Measurements from ENCODE around the gene SUFU. TPM values are rescaled to one million over a fixed set of nuclear protein-coding genes. Genes with fewer than 3 reads are reported as not detected.

SUFU gene
- total RNA-seq, 1 donor from 2014 or later: 14.3 TPM

- no peak overlapping the region for H3K4me3 ChIP-seq
- peaks cover 3% of the 10 kb centered on the region for H3K36me3 ChIP-seq
- intact Hi-C loops (cut with DNase I): no loop called here
- no peak for TF ChIP-seq CTCF (IDR thresholded peaks at IDR 0.05)
- ATAC-seq (no peak), DNase-seq (peak; percentile 10)
- H3K27me3 ChIP-seq (ENCODE audit: low read depth): no peaks in the 10 kb centered on the region
- H3K9me3 ChIP-seq: no peaks in the 10 kb centered on the region
- H3K4me1 ChIP-seq: peaks cover 76% of the 10 kb centered on the region
- no peak overlapping the region for H3K27ac ChIP-seq
These were observed 121.2 kb downstream of the SUFU start for GRCh38 chr10:102624751-102625645.

- TF ChIP-seq CTCF (IDR thresholded peaks at IDR 0.05): no peak
- peaks cover 64% of the 10 kb centered on the region for H3K4me1 ChIP-seq
- peaks cover 10% of the 10 kb centered on the region for H3K36me3 ChIP-seq
- no peak for ATAC-seq
- intact Hi-C loops (cut with DNase I): no loop called here
- no peaks in the 10 kb centered on the region for H3K27me3 ChIP-seq (ENCODE audit: low read depth)
- H3K4me3 ChIP-seq: no peak overlapping the region
- DNase-seq: peak; percentile 32
- H3K9me3 ChIP-seq: no peaks in the 10 kb centered on the region
- H3K27ac ChIP-seq: peak overlapping the region; percentile 87
These were observed 122.4 kb downstream of the SUFU start for GRCh38 chr10:102626026-102626685.

DNA sequence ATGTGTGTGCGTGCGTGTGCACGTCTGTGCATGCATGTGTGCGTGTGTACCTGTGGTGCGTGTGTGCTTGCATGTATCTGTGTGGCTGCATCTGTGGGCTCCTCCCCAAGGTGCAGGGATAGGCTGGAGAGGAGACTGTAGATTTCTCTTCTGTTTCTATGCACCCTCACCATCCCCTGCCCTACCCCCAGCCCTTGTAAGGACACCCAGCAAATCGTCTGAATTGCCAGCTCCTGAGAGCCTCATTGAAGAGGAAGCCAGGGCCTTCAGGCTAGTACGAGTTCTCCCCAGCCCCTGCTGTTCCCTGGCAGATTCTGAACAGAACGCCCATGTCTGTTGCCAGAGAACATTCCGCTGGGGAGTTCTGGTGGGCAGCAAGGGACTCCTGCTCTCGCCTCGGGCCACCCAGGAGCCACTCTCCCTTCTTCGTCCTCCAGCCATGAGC, 123.5 kb downstream of the SUFU start:
- peak overlapping the region; percentile 87 for H3K27ac ChIP-seq
- DNase-seq: no peak
- H3K36me3 ChIP-seq: peaks cover 10% of the 10 kb centered on the region
- no peak overlapping the region for H3K4me3 ChIP-seq
- ATAC-seq: no peak
- no peaks in the 10 kb centered on the region for H3K9me3 ChIP-seq
- H3K27me3 ChIP-seq (ENCODE audit: low read depth): no peaks in the 10 kb centered on the region
- intact Hi-C loops (cut with DNase I): no loop called here
- no peak for TF ChIP-seq CTCF (IDR thresholded peaks at IDR 0.05)
- H3K4me1 ChIP-seq: peaks cover 60% of the 10 kb centered on the region

- Histone ChIP-seq H3K36me3 (peaks cover 10% of the 10 kb centered on the region), H3K27ac (peak overlapping the region; percentile 87), H3K4me1 (peaks cover 61% of the 10 kb centered on the region), H3K9me3 (no peaks in the 10 kb centered on the region), H3K4me3 (no peak overlapping the region), H3K27me3 (ENCODE audit: low read depth) (no peaks in the 10 kb centered on the region)
- ATAC-seq (peak; percentile 71 to 83), DNase-seq (peak; percentile 62)
- TF ChIP-seq CTCF (IDR thresholded peaks at IDR 0.05): no peak
- intact Hi-C loops (cut with DNase I): no loop called here
These were observed 124.0 kb downstream of the SUFU start for GRCh38 chr10:102627736-102628293.

GRCh38 chr10:102628451-102628911, 124.7 kb downstream of the SUFU start:
- H3K27ac ChIP-seq: peak overlapping the region; percentile 87
- intact Hi-C loops (cut with DNase I): no loop called here
- peak; percentile 2 to 35 for ATAC-seq

More at GRCh38 chr10:102628451-102628911, 124.7 kb downstream of the SUFU start:
- DNase-seq: peak; percentile 69
- Histone ChIP-seq H3K36me3 (peaks cover 10% of the 10 kb centered on the region), H3K9me3 (no peaks in the 10 kb centered on the region), H3K4me3 (no peak overlapping the region), H3K4me1 (peaks cover 68% of the 10 kb centered on the region), H3K27me3 (ENCODE audit: low read depth) (no peaks in the 10 kb centered on the region)
- no peak for TF ChIP-seq CTCF (IDR thresholded peaks at IDR 0.05)
